Esophagus muscularis mucosa (tissue), 4 donors: Measurements from ENCODE around the gene GARIN5B.

Experiments used
- CTCF ChIP-seq, 3 experiments: fragments of 200-600 bp in 2 of 3; fragments of 450-650 bp in 1 of 3; sonication (generic) in 2 of 3; IDR thresholded peaks; one replicate each; pipeline ENCODE4 v1.5.1; 2017 to 2019; ENCODE audit warnings: antibody characterized with exemption in 3 of 3, mild to moderate bottlenecking in 2 of 3, moderate library complexity in 1 of 3
- EP300 ChIP-seq: sonication (generic); formaldehyde crosslinking; IDR thresholded peaks from one replicate; pipeline ENCODE4 v1.6.1; 2017; ENCODE audit warnings: antibody characterized with exemption
- POLR2A ChIP-seq: fragments of 450-650 bp; IDR thresholded peaks from one replicate; pipeline ENCODE4 v1.6.1; 2017; ENCODE audit warnings: antibody characterized with exemption, moderate library complexity, mild to moderate bottlenecking, low read depth
- POLR2AphosphoS5 ChIP-seq, 2 donors: sonication (generic); formaldehyde crosslinking; IDR thresholded peaks; one replicate each; pipeline ENCODE4 v1.6.1; 2017; ENCODE audit warnings: antibody characterized with exemption in 2 of 2

DNA sequence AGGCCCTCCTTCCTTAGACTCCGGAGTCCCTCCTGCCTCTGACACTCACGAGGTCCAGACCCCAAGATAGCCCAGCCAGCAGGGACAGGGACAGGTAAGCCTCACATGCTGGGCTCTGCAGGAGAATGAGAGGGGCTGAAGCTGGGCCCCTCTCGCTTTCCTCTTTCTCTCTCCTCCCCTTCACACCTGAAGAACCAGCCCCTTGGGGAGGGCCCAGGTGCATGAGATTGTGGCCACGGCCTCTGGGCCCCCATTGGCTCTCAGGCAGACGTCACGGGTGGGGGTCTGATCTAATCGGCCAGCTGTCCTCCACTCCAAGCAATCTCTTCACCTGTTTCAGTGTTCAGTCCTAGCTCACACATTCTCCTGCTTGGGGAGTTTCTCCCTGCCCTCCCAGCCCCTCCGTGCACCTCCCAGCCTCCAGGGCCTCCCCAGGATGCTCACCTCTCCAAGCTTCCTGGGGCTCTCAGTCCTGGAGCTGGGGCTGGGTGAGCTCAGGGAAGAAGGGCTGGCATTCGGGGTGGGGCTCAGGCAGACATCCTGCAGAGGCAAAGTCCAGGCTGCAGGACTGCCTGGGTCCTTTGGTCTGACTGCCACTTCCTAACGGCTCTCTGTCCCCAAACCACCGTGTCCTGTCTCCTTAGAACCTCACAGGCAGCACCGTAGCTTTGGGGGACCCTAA, 40.7 kb downstream of the GARIN5B start:
- no peak for TF ChIP-seq POLR2AphosphoS5 (IDR thresholded peaks at IDR 0.05)
- TF ChIP-seq CTCF (IDR thresholded peaks at IDR 0.05): no peak
- TF ChIP-seq POLR2A: no peak
- no peak for TF ChIP-seq EP300
